HEK293 (cell line): ENCODE measurements around the gene CISH.

ENCODE experiments used
- CTCF ChIP-seq: fragments of 450-650 bp; formaldehyde crosslinking; IDR thresholded peaks from 2 replicates; pipeline ENCODE4 v1.5.1; 2016; ENCODE audit warnings: missing biosample characterization, missing genetic modification characterization
- ZNF223 ChIP-seq: fragments of 450-650 bp; formaldehyde crosslinking; IDR thresholded peaks from 2 replicates; pipeline ENCODE4 v1.5.1; 2016; ENCODE audit warnings: missing biosample characterization, missing genetic modification characterization
- TF ChIP-seq, protein P1 (sequence below): fragments of 450-650 bp; IDR thresholded peaks from 2 replicates; pipeline ENCODE4 v1.5.1; 2018; ENCODE audit warnings: missing biosample characterization, mild to moderate bottlenecking, missing genetic modification characterization

GRCh38 chr3:50652709-50653108 is 41.1 kb upstream of the CISH start:
- TF ChIP-seq, protein P1, sequence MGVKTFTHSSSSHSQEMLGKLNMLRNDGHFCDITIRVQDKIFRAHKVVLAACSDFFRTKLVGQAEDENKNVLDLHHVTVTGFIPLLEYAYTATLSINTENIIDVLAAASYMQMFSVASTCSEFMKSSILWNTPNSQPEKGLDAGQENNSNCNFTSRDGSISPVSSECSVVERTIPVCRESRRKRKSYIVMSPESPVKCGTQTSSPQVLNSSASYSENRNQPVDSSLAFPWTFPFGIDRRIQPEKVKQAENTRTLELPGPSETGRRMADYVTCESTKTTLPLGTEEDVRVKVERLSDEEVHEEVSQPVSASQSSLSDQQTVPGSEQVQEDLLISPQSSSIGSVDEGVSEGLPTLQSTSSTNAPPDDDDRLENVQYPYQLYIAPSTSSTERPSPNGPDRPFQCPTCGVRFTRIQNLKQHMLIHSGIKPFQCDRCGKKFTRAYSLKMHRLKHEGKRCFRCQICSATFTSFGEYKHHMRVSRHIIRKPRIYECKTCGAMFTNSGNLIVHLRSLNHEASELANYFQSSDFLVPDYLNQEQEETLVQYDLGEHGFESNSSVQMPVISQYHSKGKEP (tag by site-specific recombination): no peak
- TF ChIP-seq ZNF223 (tag by site-specific recombination) (no peak), CTCF (tag by site-specific recombination) (peak; percentile 42; the same call in 1 of the 2 replicates)
